GM12891 (cell line): ENCODE results near the gene MZB1.
A peak's percentile ranks its signal among the peaks of the same experiment; 100 is the strongest.

Source experiments
- DNase-seq: peaks from one replicate; pipeline ENCODE4 v3.0.0; 2011; ENCODE audit warnings: low spot score; ENCODE audit not compliant: insufficient read length
- FAIRE-seq: peaks from 2 replicates; lab custom pipeline; 2011; peaks lifted over from hg19 to GRCh38; lab: Jason Lieb, UNC
- PAX5 ChIP-seq: IDR thresholded peaks from 2 replicates; pipeline ENCODE4 v1.6.1; 2011; ENCODE audit warnings: low read length, moderate library complexity, mild to moderate bottlenecking; ENCODE audit not compliant: insufficient read depth, severe bottlenecking
- POLR2A ChIP-seq: IDR thresholded peaks from 2 replicates; pipeline ENCODE4 v1.6.1; 2011; ENCODE audit warnings: low read depth, low read length, control low read depth
- POLR2AphosphoS5 ChIP-seq: IDR thresholded peaks from 2 replicates; pipeline ENCODE4 v1.6.1; 2011; ENCODE audit warnings: low read depth, low read length, control low read depth
- POU2F2 ChIP-seq: IDR thresholded peaks from 2 replicates; pipeline ENCODE4 v1.6.1; 2011; ENCODE audit warnings: low read depth, mild to moderate bottlenecking, control low read depth, low read length, moderate library complexity
- SPI1 ChIP-seq: IDR thresholded peaks from 2 replicates; pipeline ENCODE4 v1.6.1; 2011; ENCODE audit warnings: low read depth, low read length, control low read depth
- TAF1 ChIP-seq: IDR thresholded peaks from 2 replicates; pipeline ENCODE4 v1.6.1; 2011; ENCODE audit warnings: low read depth, low read length, control low read depth

MZB1 gene

GRCh38 chr5:139402561-139403158 is 12.9 kb upstream of the MZB1 start:
- no peak for FAIRE-seq
- no peak for DNase-seq
- no peak for TF ChIP-seq PAX5
- no peak for TF ChIP-seq POLR2AphosphoS5
- TF ChIP-seq POU2F2 = no peak
- no peak for TF ChIP-seq SPI1
- no peak for TF ChIP-seq TAF1
- no peak for TF ChIP-seq POLR2A

- no peak for DNase-seq
- TF ChIP-seq PAX5 (no peak), POLR2A (no peak), TAF1 (no peak), POLR2AphosphoS5 (no peak), POU2F2 (no peak), SPI1 (no peak)
- no peak for FAIRE-seq
Measured at GRCh38 chr5:139401546-139401945, 11.8 kb upstream of the MZB1 start.

- FAIRE-seq = peak; percentile 74
- TF ChIP-seq PAX5 = no peak
- no peak for TF ChIP-seq POLR2A
- TF ChIP-seq POU2F2 = no peak
- TF ChIP-seq POLR2AphosphoS5 = no peak
- TF ChIP-seq SPI1 = no peak
- TF ChIP-seq TAF1 = no peak
- DNase-seq = no peak
Measured at GRCh38 chr5:139399501-139400121, 9.9 kb upstream of the MZB1 start.

GRCh38 chr5:139397921-139398320 is 8.2 kb upstream of the MZB1 start:
- no peak for TF ChIP-seq POU2F2
- no peak for TF ChIP-seq PAX5
- TF ChIP-seq POLR2A = no peak
- no peak for TF ChIP-seq TAF1
- no peak for TF ChIP-seq SPI1
- no peak for TF ChIP-seq POLR2AphosphoS5
- no peak for DNase-seq
- peak; percentile 31 for FAIRE-seq

- TF ChIP-seq TAF1 = no peak
- DNase-seq (no peak), FAIRE-seq (no peak)
Measured at GRCh38 chr5:139396691-139397090, 7.0 kb upstream of the MZB1 start.

- no peak for FAIRE-seq
- DNase-seq = no peak
- TF ChIP-seq PAX5 (no peak), POLR2A (no peak)
Measured at GRCh38 chr5:139395844-139396640, 6.3 kb upstream of the MZB1 start.

GRCh38 chr5:139394654-139395566 is 5.2 kb upstream of the MZB1 start, which contains the start of gene PROB1:
TSS of gene PROB1 (minus strand) at chr5:139395104. CDS start at chr5:139395081, 23 bp downstream.
- FAIRE-seq = no peak
- no peak for TF ChIP-seq POU2F2
- no peak for TF ChIP-seq PAX5
- TF ChIP-seq POLR2A = no peak
- TF ChIP-seq SPI1 = no peak
- TF ChIP-seq POLR2AphosphoS5 = no peak
- no peak for TF ChIP-seq TAF1
- DNase-seq = no peak

- TF ChIP-seq PAX5 (no peak), POLR2AphosphoS5 (no peak), TAF1 (no peak), POLR2A (no peak), SPI1 (no peak)
- no peak for FAIRE-seq
- no peak for DNase-seq
Measured at GRCh38 chr5:139394123-139394653, 4.5 kb upstream of the MZB1 start.
